Gastrocnemius medialis (tissue), 4 donors: ENCODE measurements around the gene CCBE1. TPM values are rescaled to one million over a fixed set of nuclear protein-coding genes. Genes with fewer than 3 reads are reported as not detected.

Source experiments
- ATAC-seq, 2 donors: fragments of 150-250 bp; one replicate each; pipeline ENCODE4 v1.9.1; 2016
- DNase-seq, 2 donors: peaks; one replicate each; pipeline ENCODE4 v3.0.0-alpha.2; 2019
- H3K27ac ChIP-seq, 4 donors: fragments of 200-600 bp; sonication (generic); 1 replicate in 1 of 4; 2 replicates in 3 of 4; pipeline ENCODE4 v1.5.1; 2016 to 2018; ENCODE audit warnings: mild to moderate bottlenecking in 2 of 4, moderate library complexity in 1 of 4
- H3K27me3 ChIP-seq, 3 donors: fragments of 200-600 bp; sonication (generic) in 2 of 3; 1 replicate in 1 of 3; 2 replicates in 2 of 3; pipeline versions ENCODE4 v1.5.1 to v1.6.0; 2016 to 2019; ENCODE audit warnings: mild to moderate bottlenecking in 1 of 3, moderate library complexity in 1 of 3
- H3K36me3 ChIP-seq, 2 donors: fragments of 200-600 bp; sonication (generic) in 1 of 2; one replicate each; pipeline ENCODE4 v1.5.1; 2017 to 2018
- H3K4me1 ChIP-seq, 2 donors: fragments of 200-600 bp; sonication (generic) in 1 of 2; one replicate each; pipeline ENCODE4 v1.5.1; 2016 to 2017; ENCODE audit warnings: mild to moderate bottlenecking in 2 of 2
- H3K4me3 ChIP-seq, 4 donors: fragments of 200-600 bp; sonication (generic) in 3 of 4; 1 replicate in 1 of 4; 2 replicates in 3 of 4; pipeline ENCODE4 v1.5.1; 2016 to 2019; ENCODE audit warnings: mild to moderate bottlenecking in 2 of 4
- H3K9me3 ChIP-seq, 3 donors: fragments of 200-600 bp; sonication (generic) in 2 of 3; 1 replicate in 1 of 3; 2 replicates in 2 of 3; pipeline ENCODE4 v1.5.1; 2016 to 2019
- CTCF ChIP-seq, 5 experiments: fragments of 450-650 bp in 3 of 5; fragments of 200-600 bp in 2 of 5; sonication (generic) in 2 of 5; IDR thresholded peaks in 4 of 5; conservative IDR thresholded peaks in 1 of 5; 1 replicate in 4 of 5; 2 replicates in 1 of 5; pipeline ENCODE4 v1.5.1; 2016 to 2019; ENCODE audit warnings: antibody characterized with exemption in 5 of 5, mild to moderate bottlenecking in 3 of 5, moderate library complexity in 3 of 5
- POLR2A ChIP-seq, 2 donors: fragments of 450-650 bp; IDR thresholded peaks; one replicate each; pipeline ENCODE4 v1.6.1; 2017; ENCODE audit warnings: antibody characterized with exemption in 2 of 2, mild to moderate bottlenecking in 2 of 2, moderate library complexity in 2 of 2
- in situ Hi-C, 4 donors: fragments of 200-750 bp; cut with MboI; loops; one replicate each; pipeline versions ENCODE4 v1.15.0 to v1.8.0; 2017; ENCODE audit warnings: low sequenced_read_pairs in 4 of 4
- intact Hi-C: fragments of 100-400 bp; cut with DNase I; formaldehyde crosslinking; loops from one replicate; pipeline ENCODE4 v1.15.1; 2023; ENCODE audit warnings: low total_unique reads
- total RNA-seq, 4 donors: library from RNA; depleted of rRNA; stranded (reverse); fragments of >200 nt; gene quantifications; one replicate each; pipeline versions ENCODE4 v1.1.0 to v1.2.3, GENCODE V29; 2016

CCBE1 gene
- total RNA-seq, 4 donors from 2014 or later, result 0.44 to 2.7 (median 1.3) TPM

GRCh38 chr18:59509481-59510442 is 187.5 kb downstream of the CCBE1 start:
- Histone ChIP-seq H3K36me3 (no peaks in the 10 kb centered on the region), H3K9me3 (no peaks in the 10 kb centered on the region), H3K4me1 (peaks cover 0 to 2% of the 10 kb centered on the region in 2 donors), H3K27me3 (no peaks in the 10 kb centered on the region), H3K27ac (no peak overlapping the region), H3K4me3 (no peak overlapping the region)
- intact Hi-C loops (no loop called here), in situ Hi-C loops (no loop called here)
- DNase-seq (peak; percentile 29 to 65), ATAC-seq (peak; percentile 43 to 51)
- TF ChIP-seq POLR2A (IDR thresholded peaks at IDR 0.05) (no peak), CTCF (IDR thresholded peaks at IDR 0.05 in 4 of 5, conservative IDR thresholded peaks at IDR 0.05 in 1 of 5) (no peak)

GRCh38 chr18:59505356-59505755 is 191.9 kb downstream of the CCBE1 start:
- Histone ChIP-seq H3K36me3 (no peaks in the 10 kb centered on the region), H3K9me3 (no peaks in the 10 kb centered on the region), H3K4me1 (peaks cover 5 to 6% of the 10 kb centered on the region in 2 donors), H3K27me3 (no peaks in the 10 kb centered on the region), H3K4me3 (no peak overlapping the region), H3K27ac (no peak overlapping the region)
- no peak for DNase-seq
- intact Hi-C loops, result no loop called here
- in situ Hi-C loops, result no loop called here
- TF ChIP-seq POLR2A (IDR thresholded peaks at IDR 0.05), result no peak
- TF ChIP-seq CTCF (IDR thresholded peaks at IDR 0.05 in 4 of 5, conservative IDR thresholded peaks at IDR 0.05 in 1 of 5), result no peak
- ATAC-seq, result no peak

- TF ChIP-seq POLR2A (IDR thresholded peaks at IDR 0.05), result no peak
- no peak for TF ChIP-seq CTCF (IDR thresholded peaks at IDR 0.05 in 4 of 5, conservative IDR thresholded peaks at IDR 0.05 in 1 of 5)
- H3K36me3 ChIP-seq, result no peaks in the 10 kb centered on the region
- intact Hi-C loops, result no loop called here
- no peak for DNase-seq
- peaks cover 5 to 6% of the 10 kb centered on the region in 2 donors for H3K4me1 ChIP-seq
- peak in 1 of 2 donors; percentile 8 for ATAC-seq
- no peaks in the 10 kb centered on the region for H3K9me3 ChIP-seq
- H3K27me3 ChIP-seq, result no peaks in the 10 kb centered on the region
- in situ Hi-C loops, result no loop called here
- H3K27ac ChIP-seq, result no peak overlapping the region
- H3K4me3 ChIP-seq, result no peak overlapping the region
These were observed 194.7 kb downstream of the CCBE1 start for GRCh38 chr18:59502274-59503175.

- H3K4me1 ChIP-seq, result peaks cover 5 to 6% of the 10 kb centered on the region in 2 donors
- no peaks in the 10 kb centered on the region for H3K27me3 ChIP-seq
- intact Hi-C loops (no loop called here), in situ Hi-C loops (no loop called here)
- H3K9me3 ChIP-seq, result no peaks in the 10 kb centered on the region
- no peak for TF ChIP-seq POLR2A (IDR thresholded peaks at IDR 0.05)
- TF ChIP-seq CTCF (IDR thresholded peaks at IDR 0.05 in 4 of 5, conservative IDR thresholded peaks at IDR 0.05 in 1 of 5), result no peak
- H3K4me3 ChIP-seq, result no peak overlapping the region
- H3K36me3 ChIP-seq, result no peaks in the 10 kb centered on the region
- ATAC-seq (no peak), DNase-seq (no peak)
- no peak overlapping the region for H3K27ac ChIP-seq
These were observed 195.3 kb downstream of the CCBE1 start for GRCh38 chr18:59501920-59502273.
